Effector memory CD8-positive, alpha-beta T cell (primary cell): ENCODE measurements around the gene CCDC92.

Source experiments
- ATAC-seq: fragments of 150-1000 bp; cut with Tn5 transposase; replicated peaks from 2 replicates; pipeline ENCODE4 v1.10.0; 2021; ENCODE audit warnings: mild to moderate bottlenecking, moderate library complexity
- DNase-seq, 3 experiments: peaks; one replicate each; pipeline ENCODE4 v3.0.0; 2021
- H3K27ac Mint-ChIP-seq, 2 donors: one replicate each; pipeline ENCODE4 v1.8.0; 2022; ENCODE audit warnings: mild to moderate bottlenecking in 2 of 2, mixed read lengths in 2 of 2, moderate library complexity in 2 of 2
- H3K27me3 Mint-ChIP-seq, 2 donors: one replicate each; pipeline ENCODE4 v1.8.0; 2022; ENCODE audit warnings: mixed read lengths in 2 of 2
- H3K36me3 Mint-ChIP-seq: one replicate; pipeline ENCODE4 v1.8.0; 2022; ENCODE audit warnings: mild to moderate bottlenecking, moderate library complexity, mixed read lengths; ENCODE audit not compliant: insufficient read depth
- H3K4me1 Mint-ChIP-seq, 2 donors: one replicate each; pipeline ENCODE4 v1.8.0; 2022; ENCODE audit warnings: low read depth in 2 of 2, mixed read lengths in 2 of 2
- H3K4me3 Mint-ChIP-seq, 2 donors: one replicate each; pipeline ENCODE4 v1.8.0; 2022; ENCODE audit warnings: mild to moderate bottlenecking in 2 of 2, mixed read lengths in 2 of 2, moderate library complexity in 2 of 2
- H3K9me3 Mint-ChIP-seq, 2 donors: one replicate each; pipeline ENCODE4 v1.8.0; 2022; ENCODE audit warnings: mixed read lengths in 2 of 2

Gene CCDC92

DNA sequence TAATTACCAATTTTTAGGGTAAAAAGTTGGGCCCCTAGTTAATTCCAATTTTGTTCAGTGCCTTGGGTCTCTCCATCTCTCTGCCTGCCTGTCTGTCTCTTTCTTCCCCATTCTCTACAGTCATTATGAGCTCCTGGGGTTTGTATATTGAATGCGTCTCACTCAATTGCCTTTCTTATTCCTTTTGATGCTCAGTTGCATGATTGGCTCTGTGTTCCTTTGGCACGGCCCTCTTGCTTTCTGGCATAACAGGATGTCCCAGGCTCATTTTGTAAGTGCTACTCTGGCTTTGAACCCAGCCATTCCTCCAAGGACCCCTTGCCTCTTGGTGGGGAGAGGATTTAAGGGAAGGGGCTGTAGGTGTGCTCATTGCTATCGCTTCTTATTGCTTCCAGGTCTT, 36.0 kb upstream of the CCDC92 start:
- DNase-seq: no peak
- Mint-ChIP-seq H3K4me1 (peaks cover 12 to 15% of the 10 kb centered on the region in 2 donors), H3K27me3 (no peaks in the 10 kb centered on the region), H3K4me3 (no peak overlapping the region), H3K9me3 (no peaks in the 10 kb centered on the region), H3K36me3 (peaks cover 33% of the 10 kb centered on the region), H3K27ac (peak overlapping the region in 1 of 2 donors; percentile 47)
- no peak for ATAC-seq

DNA sequence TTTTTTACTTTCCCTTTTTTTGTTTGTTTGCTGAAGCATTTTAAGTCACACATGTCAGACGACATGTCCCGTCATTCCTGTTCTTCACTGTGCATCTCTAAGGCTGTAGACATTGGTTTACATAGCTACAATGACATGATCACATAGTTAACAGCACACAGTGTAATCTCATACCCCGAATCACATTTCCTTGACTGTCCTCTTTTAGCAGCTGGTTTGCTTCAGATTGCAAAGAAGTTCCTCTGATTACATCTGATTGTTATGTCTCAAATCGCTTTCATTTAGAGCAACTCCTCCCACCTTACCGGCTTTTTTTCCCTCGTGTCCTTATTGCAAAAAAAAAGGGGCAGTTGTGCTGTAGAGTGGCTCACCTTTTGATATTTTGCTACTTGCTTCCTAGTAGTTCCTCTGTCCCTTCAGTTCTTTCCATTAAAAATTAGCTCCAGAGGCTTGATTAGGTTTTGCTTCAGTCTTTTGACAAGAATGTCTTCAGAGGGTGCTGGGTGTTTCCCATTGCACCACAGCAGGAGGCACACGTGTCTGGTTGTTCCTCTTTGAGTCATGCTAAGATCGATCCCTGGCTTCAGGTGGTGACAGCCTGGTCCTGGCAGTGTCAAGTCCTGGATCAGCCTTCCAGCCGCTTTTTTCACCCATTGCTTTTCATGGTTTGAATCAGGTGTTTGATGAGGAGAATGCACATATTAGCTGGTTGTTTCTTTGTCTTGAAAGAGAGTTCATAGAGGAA, 35.4 kb upstream of the CCDC92 start:
- H3K4me3 Mint-ChIP-seq: no peak overlapping the region
- peaks cover 12 to 15% of the 10 kb centered on the region in 2 donors for H3K4me1 Mint-ChIP-seq
- no peaks in the 10 kb centered on the region for H3K27me3 Mint-ChIP-seq
- peak overlapping the region in 1 of 2 donors; percentile 47 for H3K27ac Mint-ChIP-seq
- no peak for DNase-seq
- peaks cover 28% of the 10 kb centered on the region for H3K36me3 Mint-ChIP-seq
- ATAC-seq: no peak
- no peaks in the 10 kb centered on the region for H3K9me3 Mint-ChIP-seq

DNA sequence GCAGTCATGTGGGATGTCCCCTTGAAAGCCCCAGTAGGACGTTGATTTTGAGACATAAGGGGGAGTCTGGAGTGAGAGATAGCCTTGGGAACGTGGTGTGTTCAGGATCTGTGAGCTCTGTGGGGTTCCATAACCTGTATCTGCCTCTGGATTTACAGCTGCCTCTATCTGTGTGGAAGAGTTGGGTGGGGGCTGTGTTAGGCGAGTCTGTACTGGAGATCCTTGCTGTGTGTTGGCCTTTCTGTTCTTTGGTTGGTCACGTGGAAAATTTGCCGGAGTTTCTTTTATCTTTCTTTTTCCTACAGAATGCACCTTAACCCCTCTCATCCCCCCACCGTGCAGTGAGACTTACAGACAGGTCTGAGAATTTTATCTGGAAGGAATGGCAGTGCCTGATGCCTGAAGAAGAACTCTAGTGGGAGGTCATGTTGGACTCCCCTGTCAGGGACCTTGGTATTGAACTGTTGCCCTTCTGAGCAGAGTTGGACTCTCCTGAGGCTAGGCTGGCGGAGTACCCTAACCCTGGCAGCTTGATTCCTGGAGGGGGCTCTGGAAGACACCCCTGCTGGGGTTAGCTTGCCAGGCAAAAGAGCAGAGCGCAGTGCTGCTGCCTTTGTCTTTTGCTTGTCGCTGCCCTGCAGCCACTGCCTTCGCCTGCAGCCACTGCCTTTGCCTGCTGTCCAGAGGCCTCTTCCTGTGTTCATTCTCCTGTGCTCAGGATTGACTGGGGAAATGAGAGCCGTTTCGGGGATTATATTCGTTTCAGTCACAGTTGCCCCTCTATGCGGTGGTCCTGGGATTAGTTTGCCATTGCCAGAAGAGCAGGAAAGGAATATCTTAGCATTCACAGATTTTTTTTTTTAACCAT, 34.4 kb upstream of the CCDC92 start:
- peaks cover 12 to 15% of the 10 kb centered on the region in 2 donors for H3K4me1 Mint-ChIP-seq
- no peaks in the 10 kb centered on the region for H3K9me3 Mint-ChIP-seq
- H3K36me3 Mint-ChIP-seq: peaks cover 19% of the 10 kb centered on the region
- DNase-seq (no peak), ATAC-seq (no peak)
- H3K4me3 Mint-ChIP-seq: no peak overlapping the region
- no peaks in the 10 kb centered on the region for H3K27me3 Mint-ChIP-seq
- H3K27ac Mint-ChIP-seq: peak overlapping the region; percentile 1 to 42

DNA sequence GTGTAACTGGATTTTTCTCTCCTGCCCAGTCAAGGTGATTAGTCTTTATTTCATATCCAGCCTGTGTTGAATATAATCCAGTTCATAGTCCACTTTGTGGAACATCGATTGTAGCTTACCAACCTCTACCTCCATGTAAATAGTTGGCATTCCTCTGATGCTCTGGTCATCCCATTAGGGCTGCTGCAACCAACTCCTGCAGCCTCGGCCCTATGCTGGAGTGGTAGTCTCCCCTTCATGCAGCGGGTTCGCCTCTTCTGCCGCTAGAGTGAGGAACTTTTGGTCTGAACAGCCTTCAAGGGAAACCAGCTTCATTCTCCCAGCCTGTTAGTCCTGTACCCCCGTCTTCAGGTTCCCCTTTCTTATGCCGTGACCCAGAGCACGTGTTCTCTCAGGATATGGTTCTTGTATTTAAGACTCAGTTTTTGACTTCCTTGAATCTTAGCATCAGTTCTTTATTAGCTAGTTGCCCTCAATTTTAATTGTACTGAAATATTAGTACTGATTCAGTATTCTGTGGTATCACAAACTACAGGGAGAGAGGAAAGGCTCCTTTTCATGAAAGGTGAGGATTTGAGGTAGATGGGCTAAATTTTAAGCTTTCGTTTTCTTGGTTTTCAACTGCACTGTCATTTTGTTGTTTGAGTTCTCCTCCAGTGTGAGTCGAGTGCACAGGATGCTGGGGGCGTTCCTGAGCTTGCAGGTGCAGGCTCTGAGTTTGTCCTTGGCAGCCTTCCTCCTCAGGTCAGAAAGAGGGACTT, 33.6 kb upstream of the CCDC92 start:
- ATAC-seq (no peak), DNase-seq (no peak)
- H3K4me1 Mint-ChIP-seq: peaks cover 12 to 15% of the 10 kb centered on the region in 2 donors
- H3K27me3 Mint-ChIP-seq: no peaks in the 10 kb centered on the region
- no peak overlapping the region for H3K4me3 Mint-ChIP-seq
- peaks cover 14% of the 10 kb centered on the region for H3K36me3 Mint-ChIP-seq
- no peaks in the 10 kb centered on the region for H3K9me3 Mint-ChIP-seq
- H3K27ac Mint-ChIP-seq: peak overlapping the region; percentile 1 to 42

DNA sequence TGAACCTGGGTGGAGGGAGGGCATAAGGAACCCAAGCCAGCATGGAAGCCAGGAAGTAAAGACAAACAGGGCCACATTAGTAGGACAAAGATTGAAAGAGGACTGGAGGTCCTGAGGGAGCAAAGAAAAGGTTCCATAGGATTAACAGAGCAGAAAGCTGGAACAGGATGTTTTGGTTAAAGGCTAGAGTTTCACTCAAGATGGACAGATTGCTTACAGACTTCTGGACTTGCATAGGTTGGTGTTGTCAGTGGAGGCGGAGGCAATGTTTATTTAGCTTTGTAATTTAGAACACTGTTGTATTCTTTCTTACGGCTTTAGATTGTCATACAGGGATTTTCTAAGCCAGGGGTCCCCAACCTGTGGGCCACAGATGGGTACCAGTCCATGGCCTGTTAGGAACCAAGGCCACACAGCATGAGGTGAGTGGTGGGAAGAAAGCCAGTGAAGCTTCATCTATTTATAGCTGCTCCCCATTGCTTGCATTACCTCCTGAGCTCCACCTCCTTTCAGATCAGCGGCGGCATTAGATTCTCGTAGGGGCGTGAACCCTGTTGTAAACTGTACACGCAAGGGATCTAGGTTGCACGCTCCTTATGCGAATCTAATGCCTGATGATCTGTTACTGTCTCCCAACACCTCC, 31.7 kb upstream of the CCDC92 start:
- no peak for DNase-seq
- Mint-ChIP-seq H3K4me3 (no peak overlapping the region), H3K36me3 (no peaks in the 10 kb centered on the region), H3K27me3 (no peaks in the 10 kb centered on the region), H3K27ac (no peak overlapping the region), H3K4me1 (peaks cover 12 to 15% of the 10 kb centered on the region in 2 donors), H3K9me3 (no peaks in the 10 kb centered on the region)
- ATAC-seq: no peak

DNA sequence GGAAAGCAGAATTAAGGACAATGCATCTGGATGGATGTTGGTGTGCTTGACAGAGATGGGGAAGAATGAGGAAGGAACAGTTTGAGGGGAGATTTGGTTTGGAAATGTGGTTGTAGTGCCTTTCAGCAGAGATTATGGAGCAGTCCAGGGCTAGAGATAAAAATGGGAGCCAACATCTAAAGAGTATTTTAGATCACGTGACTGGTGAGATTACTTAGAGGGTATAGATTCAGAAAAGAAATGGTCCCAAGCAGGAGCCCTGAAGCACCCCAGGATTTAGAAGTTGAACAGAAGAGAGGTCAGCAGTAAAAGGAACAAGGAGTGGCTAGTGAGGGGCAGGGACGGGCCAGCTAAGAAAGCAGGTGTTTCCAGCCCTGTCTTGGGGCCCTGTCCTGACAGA, 30.0 kb upstream of the CCDC92 start:
- H3K4me1 Mint-ChIP-seq: peaks cover 16 to 18% of the 10 kb centered on the region in 2 donors
- H3K9me3 Mint-ChIP-seq: no peaks in the 10 kb centered on the region
- H3K4me3 Mint-ChIP-seq: no peak overlapping the region
- H3K36me3 Mint-ChIP-seq: no peaks in the 10 kb centered on the region
- no peaks in the 10 kb centered on the region for H3K27me3 Mint-ChIP-seq
- ATAC-seq: no peak
- no peak for DNase-seq
- no peak overlapping the region for H3K27ac Mint-ChIP-seq

DNA sequence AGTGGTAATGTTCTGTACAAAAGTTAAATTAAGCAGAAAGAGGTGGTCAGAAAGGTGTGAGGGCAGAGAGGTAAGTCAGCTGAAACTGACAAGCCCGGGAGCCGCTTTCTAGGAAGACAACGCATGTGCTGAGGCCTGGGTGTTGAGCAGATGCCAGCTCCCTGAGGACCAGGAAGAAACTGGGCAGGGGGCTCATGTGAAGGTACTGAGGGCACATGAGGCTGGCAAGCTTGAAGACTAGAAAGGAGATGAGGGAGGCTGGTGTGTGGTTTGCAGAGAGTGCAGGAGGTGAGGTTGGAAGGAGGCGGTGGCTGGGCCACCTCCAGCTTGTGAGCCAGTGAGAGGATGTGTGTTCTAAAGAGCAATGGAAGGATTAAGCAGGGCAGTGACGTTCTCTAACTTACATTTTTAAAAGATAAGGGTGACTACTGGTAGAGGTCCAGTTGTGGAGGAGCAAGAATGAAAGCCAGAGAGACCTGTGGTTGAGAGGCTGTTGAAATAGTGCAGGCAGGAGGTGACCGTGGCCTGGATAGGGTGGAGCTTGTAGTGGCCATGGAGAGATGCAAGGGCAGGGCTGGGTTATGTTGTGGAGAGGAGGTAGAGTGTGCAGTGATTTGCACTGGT, 29.5 kb upstream of the CCDC92 start:
- Mint-ChIP-seq H3K36me3 (no peaks in the 10 kb centered on the region), H3K27ac (no peak overlapping the region), H3K4me3 (no peak overlapping the region), H3K4me1 (peaks cover 17 to 18% of the 10 kb centered on the region in 2 donors), H3K27me3 (no peaks in the 10 kb centered on the region), H3K9me3 (no peaks in the 10 kb centered on the region)
- ATAC-seq (no peak), DNase-seq (no peak)

DNA sequence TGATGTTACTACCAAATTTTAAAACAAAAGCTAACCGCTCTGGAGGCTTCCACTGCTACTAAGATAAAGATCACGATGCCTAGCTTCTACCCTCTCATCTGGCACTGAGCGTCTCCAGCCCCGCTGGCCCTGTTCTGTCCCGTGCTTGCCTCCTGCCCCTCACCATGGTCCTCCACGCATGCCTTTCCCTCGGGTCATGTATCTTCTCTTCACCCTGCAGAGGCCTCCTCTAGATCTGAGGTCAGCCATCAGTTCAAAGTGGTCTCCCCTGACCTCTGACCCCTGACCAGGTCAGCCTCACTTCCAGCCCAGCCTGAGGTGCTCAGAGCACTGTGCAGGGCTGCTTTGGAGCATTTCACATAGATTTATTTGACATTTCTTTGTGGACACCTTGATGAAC, 28.7 kb upstream of the CCDC92 start:
- ATAC-seq: no peak
- H3K36me3 Mint-ChIP-seq: no peaks in the 10 kb centered on the region
- H3K4me1 Mint-ChIP-seq: peaks cover 18 to 19% of the 10 kb centered on the region in 2 donors
- no peak overlapping the region for H3K27ac Mint-ChIP-seq
- no peaks in the 10 kb centered on the region for H3K27me3 Mint-ChIP-seq
- no peaks in the 10 kb centered on the region for H3K9me3 Mint-ChIP-seq
- H3K4me3 Mint-ChIP-seq: no peak overlapping the region
- DNase-seq: no peak

DNA sequence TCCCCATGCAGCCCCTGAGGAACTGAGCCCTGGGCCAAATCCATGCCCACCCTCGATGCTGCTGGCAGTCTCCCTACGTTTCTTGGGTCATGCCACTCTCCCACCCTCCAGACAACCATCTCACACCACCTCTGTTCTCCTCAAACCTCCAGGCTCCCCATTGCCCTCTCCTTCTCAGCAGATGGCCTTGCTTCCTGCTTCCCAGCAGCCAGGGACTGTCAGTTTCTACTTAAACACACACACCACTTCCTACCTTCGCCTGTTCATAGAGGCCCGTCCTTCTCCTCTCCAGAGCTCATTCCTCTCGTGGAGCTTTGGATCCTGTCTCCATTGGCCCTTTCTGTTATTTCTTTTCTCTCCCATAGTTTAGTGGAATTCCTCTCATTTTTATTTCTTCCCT, 27.5 kb upstream of the CCDC92 start:
- no peaks in the 10 kb centered on the region for H3K9me3 Mint-ChIP-seq
- DNase-seq (no peak), ATAC-seq (no peak)
- no peaks in the 10 kb centered on the region for H3K27me3 Mint-ChIP-seq
- H3K36me3 Mint-ChIP-seq: no peaks in the 10 kb centered on the region
- peaks cover 22 to 24% of the 10 kb centered on the region in 2 donors for H3K4me1 Mint-ChIP-seq
- no peak overlapping the region for H3K27ac Mint-ChIP-seq
- H3K4me3 Mint-ChIP-seq: no peak overlapping the region

DNA sequence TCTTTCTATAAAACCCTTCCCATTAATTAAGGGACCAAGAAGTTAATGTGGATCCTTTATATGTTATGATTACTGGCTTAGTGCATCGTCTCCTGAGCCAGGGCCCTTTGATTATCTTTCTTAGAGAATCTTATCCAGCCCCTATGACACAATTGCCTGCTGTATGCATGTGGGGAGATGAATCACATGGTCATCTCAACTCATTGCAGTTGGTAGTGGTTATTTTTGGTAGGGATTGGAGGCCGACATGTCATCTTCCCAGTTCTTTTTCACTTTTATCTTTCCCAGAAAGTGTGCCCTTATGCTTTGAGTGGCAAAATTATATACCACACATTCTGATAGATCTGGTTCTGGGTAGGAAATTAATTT, 26.3 kb upstream of the CCDC92 start:
- ATAC-seq: no peak
- H3K4me1 Mint-ChIP-seq: peaks cover 29% of the 10 kb centered on the region in 2 donors

DNA sequence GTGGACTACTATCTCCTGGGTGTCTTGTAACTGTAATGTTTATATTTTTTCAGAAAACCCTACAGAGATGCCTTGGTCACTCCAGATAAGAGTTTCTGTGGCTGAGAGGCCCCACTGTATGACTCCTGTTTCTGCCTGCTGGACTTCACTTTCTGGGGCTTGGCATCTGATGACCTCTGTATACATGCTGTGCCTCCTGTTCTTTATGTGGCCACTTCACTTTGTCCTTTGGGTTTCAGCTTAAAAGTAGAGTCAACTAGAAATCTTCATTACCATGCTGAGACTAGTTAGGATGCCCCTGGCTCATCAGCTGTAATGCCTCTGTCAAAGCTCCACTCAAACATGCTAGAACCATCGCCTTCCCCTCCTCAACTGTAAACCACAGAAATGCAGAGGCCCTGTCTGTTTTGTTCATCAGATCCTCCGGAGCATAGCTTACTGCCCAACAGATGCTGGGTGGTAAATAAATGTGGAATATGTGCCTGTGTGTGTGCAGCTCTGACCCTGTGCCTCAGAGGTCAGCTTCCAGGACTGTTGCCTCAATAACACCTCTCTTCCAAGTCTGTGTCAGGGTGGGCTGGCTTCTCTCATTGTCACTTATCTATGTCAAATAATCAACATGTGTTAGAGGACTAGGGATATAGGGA, 25.8 kb upstream of the CCDC92 start:
- Mint-ChIP-seq H3K27me3 (no peaks in the 10 kb centered on the region), H3K36me3 (no peaks in the 10 kb centered on the region), H3K27ac (peak overlapping the region; percentile 11 to 36), H3K4me1 (peaks cover 32 to 33% of the 10 kb centered on the region in 2 donors), H3K4me3 (no peak overlapping the region), H3K9me3 (no peaks in the 10 kb centered on the region)
- ATAC-seq: no peak
- DNase-seq: no peak

More for the DNA sequence above, 26.3 kb upstream of the CCDC92 start:
- no peak overlapping the region for H3K4me3 Mint-ChIP-seq
- DNase-seq: no peak
- H3K27me3 Mint-ChIP-seq: no peaks in the 10 kb centered on the region
- H3K27ac Mint-ChIP-seq: peak overlapping the region; percentile 7 to 11
- no peaks in the 10 kb centered on the region for H3K9me3 Mint-ChIP-seq
- H3K36me3 Mint-ChIP-seq: no peaks in the 10 kb centered on the region

DNA sequence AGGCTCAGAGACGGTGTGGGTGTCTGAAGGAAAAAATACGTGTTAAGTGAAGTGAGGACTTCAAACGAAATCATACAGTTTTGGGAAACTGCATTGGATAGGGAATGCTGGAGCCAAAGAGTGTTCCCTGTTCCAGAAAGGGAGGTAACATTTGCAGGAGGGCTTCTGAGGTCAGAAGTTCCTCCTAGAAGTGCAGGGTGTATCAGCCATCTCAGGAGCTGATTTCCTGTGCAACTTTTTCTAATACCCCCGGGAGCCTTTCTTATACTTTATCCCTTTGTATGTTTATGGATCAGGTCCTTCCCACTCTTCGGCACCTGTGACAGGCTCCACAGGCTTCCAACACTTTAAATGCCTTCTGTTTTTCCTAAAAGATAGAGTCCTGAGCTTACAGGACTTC, 25.3 kb upstream of the CCDC92 start:
- H3K27ac Mint-ChIP-seq: peak overlapping the region in 1 of 2 donors; percentile 36
- no peaks in the 10 kb centered on the region for H3K9me3 Mint-ChIP-seq
- no peak overlapping the region for H3K4me3 Mint-ChIP-seq
- no peaks in the 10 kb centered on the region for H3K36me3 Mint-ChIP-seq
- H3K4me1 Mint-ChIP-seq: peaks cover 32 to 33% of the 10 kb centered on the region in 2 donors
- DNase-seq (no peak), ATAC-seq (no peak)
- no peaks in the 10 kb centered on the region for H3K27me3 Mint-ChIP-seq
